HL-60 (cell line): ENCODE results near the gene RALA.

ENCODE experiments used
- CTCF ChIP-seq: IDR thresholded peaks from one replicate; pipeline ENCODE4 v1.5.1; 2011; ENCODE audit warnings: low read length, control low read depth, inconsistent platforms; ENCODE audit not compliant: insufficient read depth
- POLR2AphosphoS5 ChIP-seq: IDR thresholded peaks from 2 replicates; pipeline ENCODE4 v1.6.1; 2012; ENCODE audit warnings: low read depth
- REST ChIP-seq: IDR thresholded peaks from 2 replicates; pipeline ENCODE4 v1.6.1; 2012; ENCODE audit warnings: low read depth; ENCODE audit not compliant: insufficient replicate concordance

GRCh38 chr7:39712751-39713150, 89.4 kb downstream of the RALA start:
- no peak for TF ChIP-seq CTCF
- TF ChIP-seq POLR2AphosphoS5: no peak
- no peak for TF ChIP-seq REST
